EH (cell line): ENCODE results near the gene MBLAC1.

ENCODE experiments used
- DNase-seq: peaks from one replicate; pipeline ENCODE4 v3.0.0-alpha.2; 2015; ENCODE audit warnings: low read depth

Gene MBLAC1

GRCh38 chr7:100098913-100099312 is 27.9 kb upstream of the MBLAC1 start:
- DNase-seq: no peak

GRCh38 chr7:100099452-100099851 is 27.3 kb upstream of the MBLAC1 start:
- DNase-seq: no peak

GRCh38 chr7:100100420-100101015 is 26.2 kb upstream of the MBLAC1 start:
- peak; percentile 97 for DNase-seq

GRCh38 chr7:100101016-100101862 is 25.5 kb upstream of the MBLAC1 start, which contains the start of the genes AP4M1 and MCM7:
AP4M1 (plus strand) TSS chr7:100101643; CDS start chr7:100101715, 72 bp downstream.
MCM7 (minus strand) TSS chr7:100101397; CDS start chr7:100101294, 103 bp downstream.
- DNase-seq: peak; percentile 99

- DNase-seq: peak; percentile 93
Observed at GRCh38 chr7:100102950-100103840, 23.6 kb upstream of the MBLAC1 start.

GRCh38 chr7:100105534-100105933 is 21.2 kb upstream of the MBLAC1 start:
- no peak for DNase-seq

- no peak for DNase-seq
Observed at GRCh38 chr7:100106633-100107032, 20.1 kb upstream of the MBLAC1 start.

GRCh38 chr7:100107125-100107737 is 19.5 kb upstream of the MBLAC1 start:
- DNase-seq: no peak

- no peak for DNase-seq
Observed at GRCh38 chr7:100107890-100108289, 18.9 kb upstream of the MBLAC1 start.

- DNase-seq: no peak
Observed at GRCh38 chr7:100109521-100110163, 17.1 kb upstream of the MBLAC1 start.

GRCh38 chr7:100111156-100111555 is 15.6 kb upstream of the MBLAC1 start:
- no peak for DNase-seq

GRCh38 chr7:100111914-100112313 is 14.9 kb upstream of the MBLAC1 start:
- DNase-seq: no peak

GRCh38 chr7:100115026-100115425 is 11.7 kb upstream of the MBLAC1 start:
- no peak for DNase-seq

GRCh38 chr7:100118388-100119071 is 8.2 kb upstream of the MBLAC1 start:
- no peak for DNase-seq

GRCh38 chr7:100119072-100119969 is 7.4 kb upstream of the MBLAC1 start, which contains the start of the genes CNPY4 and TAF6:
CNPY4 (plus strand) TSS chr7:100119634; CDS start chr7:100119745, 111 bp downstream.
TAF6 (minus strand) TSS chr7:100119358; CDS start chr7:100114209, 5,149 bp downstream.
- peak; percentile 95 for DNase-seq

GRCh38 chr7:100119970-100120732 is 6.6 kb upstream of the MBLAC1 start:
- DNase-seq: peak; percentile 75

- no peak for DNase-seq
Observed at GRCh38 chr7:100120733-100121036, 6.1 kb upstream of the MBLAC1 start.

- DNase-seq: no peak
Observed at GRCh38 chr7:100122067-100122466, 4.7 kb upstream of the MBLAC1 start.

- no peak for DNase-seq
Observed at GRCh38 chr7:100122568-100122967, 4.2 kb upstream of the MBLAC1 start.
